DMS53 treated with DMSO at 0.1 percent for 48 hours (cell line): ENCODE results near the gene RETREG1.

Experiments
- DNase-seq: peaks from one replicate; lab custom pipeline; 2025; ENCODE audit not compliant: unreplicated experiment; lab: John Stamatoyannopoulos, UW

The RETREG1 gene

DNA sequence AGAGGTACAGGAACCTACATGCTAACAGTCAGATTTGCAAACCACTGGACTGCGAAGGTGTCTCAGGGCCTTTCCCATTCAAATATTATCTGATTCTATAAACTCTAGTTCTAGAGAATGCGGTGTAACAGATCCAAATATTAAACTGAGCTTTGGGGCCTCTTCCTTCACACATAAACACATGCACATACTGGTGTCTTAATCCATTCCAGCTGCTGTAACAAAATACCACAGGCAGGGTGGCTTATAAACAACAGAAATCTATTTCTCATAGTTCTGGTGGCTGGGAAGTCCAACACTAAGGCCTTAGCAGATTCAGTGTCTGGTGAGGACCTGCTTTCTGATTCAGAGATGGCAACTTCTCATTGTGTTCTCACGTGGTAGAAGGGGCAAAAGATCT lies 30.2 kb downstream of the RETREG1 start:
- no peak for DNase-seq

DNA sequence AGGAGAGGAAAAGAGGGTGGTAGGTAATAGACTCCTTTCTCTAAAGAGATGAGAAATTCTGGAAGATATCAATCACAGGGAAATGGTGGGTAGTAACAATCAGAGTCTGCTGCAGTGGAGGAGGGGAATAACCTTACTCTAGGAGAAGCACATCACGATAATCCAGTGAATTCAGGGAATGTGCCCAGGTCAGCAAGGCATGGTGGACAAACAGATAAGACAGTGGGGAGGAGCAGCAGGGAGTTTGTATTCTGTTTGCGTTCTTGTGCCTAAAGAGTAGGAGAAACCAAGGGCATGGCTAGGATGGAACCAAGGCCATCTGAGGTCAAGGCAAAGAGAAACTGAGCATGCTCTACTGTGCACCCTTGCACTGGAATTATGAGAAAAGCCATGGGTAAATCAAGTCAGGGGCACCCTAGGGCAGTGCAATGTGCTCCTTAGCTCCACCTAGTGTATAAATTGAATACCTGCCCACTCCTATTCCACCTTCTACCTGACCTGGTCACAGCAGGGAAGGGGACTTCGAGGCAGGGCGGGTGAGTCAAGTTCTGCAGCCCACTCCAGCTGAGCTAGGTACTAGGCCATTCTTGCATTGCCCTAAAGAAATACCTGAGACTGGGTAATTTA lies 31.6 kb downstream of the RETREG1 start:
- DNase-seq, result no peak

DNA sequence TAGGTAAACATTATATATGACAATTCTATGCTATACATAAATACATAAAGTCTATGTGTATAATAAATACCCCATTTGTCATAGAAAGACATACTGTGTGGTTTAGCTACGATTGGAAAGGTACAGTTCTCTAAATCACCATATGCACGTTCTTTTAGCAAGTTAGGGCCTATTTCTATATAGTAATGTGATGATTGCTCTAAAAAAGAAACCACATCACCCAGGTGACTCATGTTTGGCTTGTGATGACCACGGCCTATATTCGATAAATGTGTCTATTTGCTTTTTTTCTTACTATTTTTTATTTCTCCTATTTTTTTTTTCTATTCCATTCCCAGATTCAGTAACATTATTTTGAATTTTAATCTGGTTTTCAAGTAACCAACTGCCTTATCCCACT lies 34.7 kb downstream of the RETREG1 start:
- DNase-seq, result no peak

DNA sequence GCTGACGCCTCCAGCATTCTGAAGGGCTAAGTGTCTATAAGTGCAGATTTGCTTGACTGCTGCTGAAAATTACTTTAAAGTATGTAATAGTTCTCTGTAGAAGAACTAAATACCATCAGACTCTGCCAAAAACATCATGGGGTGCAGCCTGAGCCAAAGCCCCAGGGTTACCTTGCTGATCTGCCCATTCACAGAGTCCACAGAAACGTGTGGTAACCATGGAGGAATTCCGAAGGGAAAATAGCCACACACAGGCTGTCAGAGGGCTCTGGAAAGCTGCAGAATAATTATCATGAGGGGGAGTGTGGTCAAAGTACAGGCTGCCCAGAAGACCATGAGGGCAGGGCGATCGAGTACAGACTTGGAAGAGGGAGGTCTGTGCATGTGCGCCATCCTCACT lies 36.4 kb downstream of the RETREG1 start:
- no peak for DNase-seq

DNA sequence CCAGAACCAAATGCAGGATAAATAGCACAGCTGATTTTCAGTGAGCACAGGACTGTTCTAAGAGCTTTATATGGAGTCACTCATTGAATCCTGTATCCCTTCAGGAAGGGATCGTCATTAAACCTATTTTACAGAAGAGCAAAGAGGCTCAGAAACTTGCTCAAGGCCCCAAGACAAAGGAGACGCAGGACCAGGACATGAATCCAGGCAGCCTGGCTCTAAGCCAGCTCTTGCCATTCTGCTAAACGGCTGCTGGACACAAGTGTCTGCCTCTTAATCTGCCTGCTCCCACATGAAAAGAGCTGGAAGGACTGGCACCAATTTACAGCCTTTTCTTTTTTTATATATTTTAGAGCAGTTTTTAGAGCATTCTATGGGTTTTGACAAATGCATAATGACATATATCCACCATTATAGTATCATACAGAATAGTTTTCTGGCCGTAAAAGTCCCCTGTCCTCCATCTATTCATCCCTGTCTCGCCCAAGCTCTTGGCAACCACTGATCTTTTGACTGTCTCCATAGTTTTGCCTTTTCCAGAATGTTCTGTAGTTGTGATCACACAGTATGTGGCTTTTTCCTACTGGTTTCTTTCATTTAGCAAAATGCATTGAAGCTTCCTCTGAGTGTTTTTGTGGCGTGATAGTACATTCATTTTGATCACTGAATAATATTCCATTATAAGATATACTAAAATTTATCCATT lies 37.5 kb downstream of the RETREG1 start:
- no peak for DNase-seq

DNA sequence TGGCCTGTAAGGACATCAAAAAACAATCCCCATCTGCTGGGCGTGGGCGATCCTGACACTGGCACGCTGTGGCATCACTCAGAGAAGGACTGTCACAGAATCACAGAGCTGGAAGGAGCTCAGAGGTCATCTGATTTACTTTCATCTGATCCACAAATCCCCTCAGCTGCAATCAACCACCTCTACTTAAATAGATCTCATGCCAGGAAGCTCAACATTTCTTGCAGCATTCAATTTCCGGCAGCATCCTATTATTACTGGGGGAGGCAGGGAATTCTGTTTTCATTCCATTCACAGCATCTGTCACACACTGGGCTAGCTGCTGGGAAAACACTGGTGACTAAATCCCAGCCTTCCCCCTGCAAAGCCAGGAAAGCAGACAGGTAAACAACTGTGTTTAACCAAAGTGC lies 38.3 kb downstream of the RETREG1 start:
- no peak for DNase-seq

DNA sequence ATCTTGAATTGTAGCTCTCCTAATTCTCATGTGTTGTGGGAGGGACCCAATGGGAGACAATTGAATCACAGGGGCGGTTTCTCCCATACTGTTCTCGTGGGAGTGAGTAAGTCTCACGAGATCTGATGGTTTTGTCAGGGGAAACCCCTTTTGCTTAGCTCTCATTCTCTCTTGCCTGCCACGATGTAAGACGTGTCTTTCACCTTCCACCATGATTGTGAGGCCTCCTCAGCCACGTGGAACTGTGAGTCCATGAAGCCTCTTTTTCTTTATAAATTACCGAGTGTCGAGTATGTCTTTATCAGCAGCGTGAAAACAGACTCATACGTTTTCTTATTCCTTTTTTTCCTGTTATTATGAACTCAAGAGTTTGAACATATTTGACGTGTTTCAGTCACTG lies 39.1 kb downstream of the RETREG1 start:
- no peak for DNase-seq

DNA sequence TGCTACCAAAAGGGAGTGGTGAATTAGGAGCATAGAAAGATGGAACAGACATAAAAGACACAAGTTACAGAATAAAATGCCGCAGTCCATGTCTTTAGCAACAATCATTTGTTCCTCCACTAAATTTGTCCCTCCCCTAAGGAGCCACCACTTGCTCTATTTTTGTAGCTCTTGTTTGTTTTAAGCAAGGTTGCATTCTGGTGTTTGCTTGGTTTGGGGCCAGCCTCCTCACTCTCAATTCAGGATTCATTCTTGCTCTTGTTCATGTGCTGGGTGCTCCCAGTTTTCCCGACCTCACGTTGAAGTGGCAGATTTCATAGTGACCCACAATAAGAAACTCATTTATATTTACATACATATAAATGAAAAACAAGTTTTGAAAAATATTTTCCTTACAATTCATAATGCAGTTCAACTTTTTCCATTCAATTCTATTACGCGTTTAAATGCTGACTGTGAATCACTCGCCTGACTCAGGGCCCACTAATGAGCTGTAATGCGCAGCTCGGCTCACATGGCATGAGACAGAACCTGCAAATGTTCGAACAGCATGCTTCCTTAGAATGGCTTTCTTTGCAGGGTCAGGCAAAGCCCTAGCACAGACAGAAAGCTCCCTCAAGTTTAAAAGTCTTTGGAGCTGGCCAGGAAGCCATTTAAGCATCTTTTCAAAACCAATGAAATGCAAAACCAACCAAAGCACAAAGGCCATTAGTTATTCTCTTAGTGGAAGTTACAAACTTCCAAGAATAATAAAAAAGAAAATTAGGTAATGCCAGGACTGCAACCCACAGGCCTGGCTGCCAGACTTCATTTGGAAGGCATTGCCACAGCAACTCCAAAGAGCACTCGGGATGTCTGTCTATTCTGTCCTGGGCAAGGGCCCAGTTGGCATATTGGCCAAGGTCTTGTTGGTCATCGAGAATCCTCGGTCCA lies 41.7 kb downstream of the RETREG1 start:
- DNase-seq, result no peak

DNA sequence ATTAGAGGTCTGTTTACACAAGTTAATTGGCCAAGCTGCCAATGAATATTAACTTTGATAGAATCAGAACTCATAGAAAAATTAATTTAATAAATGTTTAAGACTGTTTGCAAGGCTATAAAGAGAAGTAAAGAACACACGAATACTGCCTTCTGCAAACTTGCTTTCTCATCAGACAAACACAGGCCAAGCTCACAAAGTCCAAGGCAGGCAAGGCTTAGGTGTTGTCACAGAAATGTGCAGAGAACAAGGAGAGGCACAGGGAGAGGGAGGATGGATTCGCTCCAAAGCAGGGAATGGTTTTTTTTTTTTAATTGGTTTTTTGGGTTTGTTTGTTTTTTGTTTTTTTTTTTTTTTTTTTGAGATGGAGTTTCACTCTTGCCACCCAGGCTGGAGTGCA lies 43.4 kb downstream of the RETREG1 start:
- no peak for DNase-seq

DNA sequence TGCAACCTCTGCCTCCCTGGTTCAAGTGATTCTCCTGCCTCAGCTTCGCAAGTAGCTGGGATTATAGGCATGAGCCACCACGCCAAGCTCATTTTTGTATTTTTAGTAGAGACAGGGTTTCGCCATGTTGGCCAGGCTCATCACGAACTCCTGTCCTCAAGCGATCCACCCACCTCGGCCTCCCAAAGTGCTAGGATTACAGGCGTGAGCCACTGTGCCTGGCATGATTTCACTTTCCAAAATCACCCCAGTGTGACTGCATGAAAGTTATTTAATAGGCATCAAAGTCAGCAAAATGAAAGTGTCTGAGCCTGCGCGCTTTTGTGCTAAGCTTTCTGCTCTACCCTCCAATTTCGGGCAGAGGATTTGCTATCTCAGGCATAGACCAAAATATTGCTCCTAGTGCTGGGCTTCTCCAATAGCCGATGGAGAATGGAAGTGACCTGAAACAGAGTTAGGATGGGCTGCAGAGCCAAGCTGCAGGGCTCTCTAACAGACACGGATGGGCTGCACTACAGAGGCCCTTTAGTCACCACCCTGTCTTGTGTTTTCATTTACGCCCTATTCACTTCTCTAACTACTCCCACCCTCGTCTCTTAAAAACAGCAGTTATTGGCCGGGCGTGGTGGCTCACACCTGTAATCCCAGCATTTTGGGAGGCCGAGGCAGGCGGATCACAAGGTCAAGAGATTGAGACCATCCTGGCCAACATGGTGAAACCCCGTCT lies 44.3 kb downstream of the RETREG1 start:
- DNase-seq, result no peak

DNA sequence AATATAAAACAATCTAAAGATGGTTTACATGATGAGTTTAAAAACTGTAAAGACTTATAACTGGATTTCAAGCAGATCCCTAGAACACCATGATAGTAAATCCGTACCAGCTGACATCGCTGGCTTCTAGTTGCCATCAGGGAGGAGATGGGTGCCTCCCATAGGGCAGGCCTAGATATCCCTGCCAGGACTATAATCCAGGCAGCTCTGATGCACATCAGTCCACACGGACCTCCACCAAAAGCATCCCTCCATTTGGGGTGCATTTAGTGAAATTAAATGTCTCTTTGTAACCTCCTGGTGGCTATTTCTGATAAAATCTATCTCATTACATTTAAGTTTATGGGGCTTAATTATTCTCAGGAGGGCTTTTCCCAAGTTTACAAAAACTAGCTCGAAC lies 45.8 kb downstream of the RETREG1 start:
- no peak for DNase-seq

DNA sequence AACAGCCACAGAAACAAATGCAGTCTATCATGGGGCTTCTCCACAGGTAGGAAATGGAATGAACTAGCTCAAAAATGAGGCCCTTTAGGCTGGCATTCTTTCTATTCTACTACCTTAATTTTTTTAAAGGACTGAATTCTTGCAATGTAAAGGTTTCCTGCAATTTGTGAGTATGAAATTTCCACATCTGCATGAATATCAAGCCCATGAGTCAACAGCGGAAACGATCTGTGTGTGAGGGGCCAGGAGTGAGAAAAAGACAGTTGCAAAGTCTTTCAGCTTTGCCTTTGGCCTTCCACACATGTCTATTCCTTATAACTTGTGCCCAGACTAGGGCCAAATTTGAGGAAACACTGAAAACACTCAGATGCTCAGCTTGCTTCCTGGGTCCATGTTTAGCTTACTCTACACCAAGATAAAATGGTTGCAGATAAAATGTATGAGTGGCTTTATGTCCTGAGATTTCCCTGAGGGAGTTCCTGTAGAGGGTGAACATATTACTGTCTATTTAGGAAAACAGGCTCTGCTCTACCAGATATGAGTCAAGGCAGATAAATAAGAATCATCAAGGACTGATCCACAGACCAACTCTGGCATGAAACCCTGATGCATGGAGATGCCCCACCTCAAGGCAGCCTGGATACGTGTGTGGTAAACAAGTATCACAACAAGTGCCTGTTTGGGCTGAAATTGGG lies 46.5 kb downstream of the RETREG1 start:
- no peak for DNase-seq

DNA sequence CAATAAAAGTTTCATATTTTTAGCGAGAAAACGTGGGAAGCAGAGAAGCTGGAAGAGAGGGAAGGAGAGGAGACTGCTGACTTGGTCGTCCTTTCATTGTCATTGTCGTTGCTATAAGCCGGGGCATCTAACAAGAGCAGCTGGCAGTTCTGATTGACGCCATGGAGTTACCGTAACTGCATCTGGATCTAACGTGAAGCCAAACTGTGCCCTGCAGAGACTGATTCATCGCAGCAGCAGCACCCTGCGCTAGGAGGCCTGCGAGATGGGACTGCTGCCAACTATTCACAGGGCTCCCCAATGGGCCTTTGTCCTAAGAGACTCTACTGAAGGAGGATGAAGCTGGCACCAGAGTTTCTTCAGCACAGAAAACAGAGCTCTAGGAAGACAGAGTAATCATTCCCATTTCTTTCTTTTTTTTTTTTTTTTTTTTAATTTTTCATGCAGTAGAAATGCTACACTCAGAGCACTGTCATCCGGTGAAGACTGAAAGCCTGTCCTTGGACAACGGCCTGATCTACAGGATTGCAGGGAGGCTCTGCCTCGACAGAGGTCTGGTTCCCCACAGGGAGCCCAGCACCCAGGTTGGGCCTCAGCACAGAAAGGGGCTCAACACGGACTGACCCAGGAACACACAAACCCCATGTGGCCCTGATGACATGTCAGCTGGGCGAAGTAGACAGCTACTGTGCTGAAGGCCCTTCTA lies 47.8 kb downstream of the RETREG1 start:
- no peak for DNase-seq

DNA sequence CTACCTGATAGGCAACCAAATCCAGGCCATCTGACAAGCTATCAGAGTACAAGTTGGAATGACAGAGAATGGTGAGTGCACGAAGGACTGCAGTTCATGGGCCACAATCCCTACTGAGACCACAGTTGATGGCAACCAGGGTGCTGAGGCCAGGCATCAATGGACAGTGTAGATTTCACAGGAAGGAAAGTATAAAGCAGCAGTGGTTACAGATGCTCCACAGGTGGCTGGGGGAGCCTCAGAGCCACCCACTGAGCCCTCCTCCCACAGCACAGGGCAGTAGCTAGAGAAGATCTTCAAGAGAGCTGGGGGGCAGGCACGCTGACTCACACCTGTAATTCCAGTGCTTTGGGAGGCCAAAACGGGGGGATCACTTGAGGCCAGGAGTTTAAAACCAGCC lies 49.4 kb downstream of the RETREG1 start:
- no peak for DNase-seq

DNA sequence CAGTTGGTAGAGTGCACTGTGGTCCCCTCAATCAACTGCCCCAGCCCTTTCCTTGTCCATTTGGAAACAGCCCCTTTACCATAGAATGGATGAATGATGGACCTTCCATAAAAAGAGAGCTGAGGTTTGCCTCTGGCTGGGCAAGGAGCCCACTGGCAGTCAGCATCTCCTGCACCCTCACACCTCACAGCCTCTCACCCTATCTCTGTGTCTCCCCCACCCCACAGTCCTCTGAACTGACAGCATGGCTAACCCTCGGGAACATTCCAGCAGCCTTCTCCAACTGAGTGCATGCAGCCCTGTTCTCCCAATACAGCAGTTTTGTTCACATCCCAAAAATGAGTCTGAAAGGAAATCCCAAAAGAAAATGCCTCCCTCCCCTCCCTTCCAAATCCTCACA lies 51.7 kb downstream of the RETREG1 start:
- DNase-seq, result no peak

DNA sequence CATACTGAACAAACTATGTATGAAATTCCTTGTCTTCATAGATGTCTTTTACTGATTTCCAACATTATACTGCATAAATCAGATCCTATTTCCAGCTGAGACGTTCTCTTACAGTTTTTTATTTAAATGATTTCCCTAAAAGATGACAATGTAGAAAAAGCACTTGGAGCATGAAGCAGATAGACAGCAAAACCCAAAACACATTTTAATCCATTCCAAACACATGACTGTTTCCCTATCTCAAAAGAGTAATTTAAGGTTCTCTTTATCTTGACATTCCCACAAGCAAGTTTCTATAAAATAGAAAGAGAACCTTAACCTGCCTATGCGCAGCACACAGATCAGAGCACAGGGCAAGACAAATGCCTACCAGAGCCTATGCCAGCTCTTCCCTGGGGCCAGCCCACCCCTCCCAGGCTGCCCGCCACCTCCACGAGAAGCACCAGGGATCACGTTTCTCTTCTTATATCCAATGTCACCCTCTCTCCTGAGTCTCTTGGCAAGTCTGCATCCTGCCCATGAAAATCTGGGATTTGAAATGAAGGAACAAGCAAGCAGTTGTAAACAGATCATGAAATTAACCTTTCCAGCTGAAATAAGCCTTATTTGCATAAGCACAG lies 52.4 kb downstream of the RETREG1 start:
- DNase-seq, result no peak

DNA sequence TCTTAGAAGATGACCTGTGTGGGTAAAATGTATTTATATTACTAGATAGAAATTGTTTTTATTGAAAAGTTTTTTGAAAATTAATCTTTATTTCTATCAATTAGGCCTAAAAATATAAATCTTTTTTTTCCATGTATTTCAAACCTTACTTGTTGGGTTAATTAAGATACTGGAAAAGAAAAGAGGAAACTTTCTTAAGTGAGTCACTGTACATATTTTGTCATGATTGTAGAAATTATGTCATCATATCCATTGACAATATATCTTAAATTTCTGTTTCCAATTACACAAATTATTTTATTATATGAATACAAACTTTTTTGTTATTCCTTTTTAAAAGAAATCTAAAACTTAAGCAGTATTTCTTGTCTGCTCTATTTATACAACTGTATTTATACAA lies 53.1 kb downstream of the RETREG1 start:
- no peak for DNase-seq

DNA sequence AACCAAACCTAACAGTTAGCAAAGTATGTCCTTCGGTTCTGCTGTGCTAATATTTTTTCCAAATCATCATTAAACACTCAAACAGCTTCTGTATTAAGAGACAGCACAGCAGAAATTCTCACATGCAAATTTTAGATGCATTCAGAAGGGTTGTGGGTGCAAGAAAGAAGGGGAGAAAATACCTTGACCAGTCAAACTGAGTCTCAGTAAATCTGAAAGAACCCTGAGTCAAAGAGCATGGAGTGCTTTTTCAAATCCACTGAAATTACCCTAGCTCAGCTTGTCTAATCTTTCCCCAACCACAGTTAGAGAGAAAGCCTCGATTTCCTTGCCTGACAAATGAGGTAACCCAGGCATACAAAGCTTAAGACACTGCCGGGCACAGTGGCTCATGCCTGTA lies 55.1 kb downstream of the RETREG1 start:
- no peak for DNase-seq

DNA sequence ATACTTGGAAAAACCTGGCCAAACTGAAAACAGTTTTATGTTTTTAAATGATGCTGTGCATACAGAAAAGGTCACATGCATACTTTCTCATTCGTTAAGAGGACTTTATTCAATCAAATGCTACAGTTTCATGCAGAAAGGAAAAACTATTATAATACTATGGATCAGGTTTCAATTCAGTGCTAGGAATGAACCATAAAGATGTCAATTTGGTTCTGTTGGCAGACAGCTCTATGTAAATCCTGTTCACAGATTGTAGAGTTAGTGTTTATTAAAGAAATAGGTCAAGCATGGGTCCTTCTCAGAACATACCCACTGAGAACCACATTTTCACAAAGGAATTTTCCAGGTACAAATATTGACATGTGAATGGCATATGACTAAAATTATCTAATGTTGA lies 57.1 kb downstream of the RETREG1 start:
- DNase-seq, result no peak
